Measurements from ENCODE around the gene ENDOV.

DNA sequence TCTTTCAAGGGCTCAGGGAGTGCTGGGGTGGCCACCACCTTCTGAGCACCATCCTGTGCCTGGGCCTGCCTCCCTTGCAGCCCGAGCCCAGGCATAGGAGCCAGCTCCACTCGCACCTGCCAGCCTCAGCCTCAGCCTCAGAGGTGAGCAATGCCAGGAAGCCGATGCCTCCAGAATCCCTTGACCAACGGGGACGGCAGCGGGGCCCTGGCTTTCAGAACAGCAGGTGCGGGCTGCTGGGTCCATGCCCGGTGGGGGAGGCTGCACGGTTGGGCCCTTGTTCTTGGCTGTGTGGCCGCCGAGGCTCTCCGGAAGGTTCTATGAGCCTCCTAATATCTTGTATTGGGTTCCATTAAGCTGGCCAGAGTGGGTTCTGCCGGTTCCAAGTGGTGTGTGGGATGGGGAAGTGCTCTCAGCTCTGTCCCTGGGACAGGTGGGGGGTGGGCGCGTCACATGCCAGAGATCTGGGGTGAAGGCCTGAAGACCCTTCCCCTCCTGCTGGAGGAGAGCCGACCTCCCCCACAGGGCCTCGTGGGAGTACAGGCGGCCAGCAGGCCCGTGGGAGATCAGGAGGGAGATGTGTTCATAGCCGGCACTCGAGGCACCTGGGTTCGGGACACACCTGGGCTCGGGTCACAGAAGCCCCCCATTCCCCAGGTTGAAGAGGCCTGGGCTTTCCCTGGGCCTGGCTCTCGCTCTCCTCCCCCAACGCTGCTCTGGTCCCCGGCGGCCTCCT is 34.4 kb downstream of the ENDOV start:
- TF ChIP-seq, protein P1, sequence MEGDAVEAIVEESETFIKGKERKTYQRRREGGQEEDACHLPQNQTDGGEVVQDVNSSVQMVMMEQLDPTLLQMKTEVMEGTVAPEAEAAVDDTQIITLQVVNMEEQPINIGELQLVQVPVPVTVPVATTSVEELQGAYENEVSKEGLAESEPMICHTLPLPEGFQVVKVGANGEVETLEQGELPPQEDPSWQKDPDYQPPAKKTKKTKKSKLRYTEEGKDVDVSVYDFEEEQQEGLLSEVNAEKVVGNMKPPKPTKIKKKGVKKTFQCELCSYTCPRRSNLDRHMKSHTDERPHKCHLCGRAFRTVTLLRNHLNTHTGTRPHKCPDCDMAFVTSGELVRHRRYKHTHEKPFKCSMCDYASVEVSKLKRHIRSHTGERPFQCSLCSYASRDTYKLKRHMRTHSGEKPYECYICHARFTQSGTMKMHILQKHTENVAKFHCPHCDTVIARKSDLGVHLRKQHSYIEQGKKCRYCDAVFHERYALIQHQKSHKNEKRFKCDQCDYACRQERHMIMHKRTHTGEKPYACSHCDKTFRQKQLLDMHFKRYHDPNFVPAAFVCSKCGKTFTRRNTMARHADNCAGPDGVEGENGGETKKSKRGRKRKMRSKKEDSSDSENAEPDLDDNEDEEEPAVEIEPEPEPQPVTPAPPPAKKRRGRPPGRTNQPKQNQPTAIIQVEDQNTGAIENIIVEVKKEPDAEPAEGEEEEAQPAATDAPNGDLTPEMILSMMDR (IDR thresholded peaks at IDR 0.05; ENCODE audit: low read depth, low read length, missing input control), result no peak
- TF ChIP-seq RAD21 (IDR thresholded peaks at IDR 0.05) (no peak), GABPA (IDR thresholded peaks at IDR 0.05 in 1 of 2, conservative IDR thresholded peaks at IDR 0.05 in 1 of 2) (no peak), YY1 (IDR thresholded peaks at IDR 0.05) (no peak), JUND (IDR thresholded peaks at IDR 0.05) (no peak), RXRA (IDR thresholded peaks at IDR 0.05) (no peak)
- TF ChIP-seq, protein P2, sequence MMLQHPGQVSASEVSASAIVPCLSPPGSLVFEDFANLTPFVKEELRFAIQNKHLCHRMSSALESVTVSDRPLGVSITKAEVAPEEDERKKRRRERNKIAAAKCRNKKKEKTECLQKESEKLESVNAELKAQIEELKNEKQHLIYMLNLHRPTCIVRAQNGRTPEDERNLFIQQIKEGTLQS (IDR thresholded peaks at IDR 0.05), result no peak

Measured in liver (tissue), 3 donors.